Psoas muscle (tissue), 8 donors: ENCODE measurements around the gene UBL5. TPM values are rescaled to one million over a fixed set of nuclear protein-coding genes. Genes with fewer than 3 reads are reported as not detected.

Experiments
- ATAC-seq, 4 donors: fragments of 200-7000 bp; cut with Tn5 transposase; one replicate each; pipeline ENCODE4 v1.9.1; 2020; ENCODE audit warnings: moderate library complexity in 3 of 4, mild to moderate bottlenecking in 2 of 4
- DNase-seq, 2 donors: peaks; one replicate each; pipeline ENCODE4 v3.0.0-alpha.2; 2020
- H3K27ac ChIP-seq: fragments of 200-600 bp; one replicate; pipeline ENCODE4 v1.8.0; 2022
- H3K27me3 ChIP-seq, 3 donors: fragments of 200-600 bp in 1 of 3; one replicate each; pipeline versions ENCODE4 v1.6.1 to v1.8.0; 2013 to 2022; ENCODE audit warnings: low read length in 2 of 3, mild to moderate bottlenecking in 2 of 3, moderate library complexity in 1 of 3; ENCODE audit not compliant: insufficient read depth in 3 of 3
- H3K36me3 ChIP-seq, 2 donors: fragments of 200-600 bp in 1 of 2; one replicate each; pipeline versions ENCODE4 v1.6.1 to v1.8.0; 2013 to 2022; ENCODE audit warnings: low read depth in 1 of 2, mild to moderate bottlenecking in 1 of 2, moderate library complexity in 1 of 2; ENCODE audit not compliant: insufficient read depth in 1 of 2
- H3K4me1 ChIP-seq: fragments of 200-600 bp; one replicate; pipeline ENCODE4 v1.8.0; 2022
- H3K4me3 ChIP-seq: fragments of 200-600 bp; one replicate; pipeline ENCODE4 v1.8.0; 2022; ENCODE audit warnings: mild to moderate bottlenecking
- H3K9me3 ChIP-seq: fragments of 200-600 bp; one replicate; pipeline ENCODE4 v1.8.0; 2022
- WGBS, 3 donors: extraction: QIAGEN DNeasy Blood & Tissue Kit; methylation state at CpG; one replicate each; pipeline versions ENCODE4 v1.1.6 to v1.1.7; 2013; 5-methylcytosine and 5-hydroxymethylcytosine counted together
- intact Hi-C, 2 donors: fragments of 100-400 bp; cut with DNase I; formaldehyde crosslinking; loops; one replicate each; pipeline versions ENCODE4 v1.11.0 to v1.14.2; 2022
- polyA plus RNA-seq, 3 donors: library from polyadenylated mRNA; stranded (reverse); fragments of 200-250 nt; gene quantifications; one replicate each; pipeline ENCODE4 v1.2.3, GENCODE V29; 2013
- total RNA-seq, 4 donors: library from RNA; stranded (reverse); fragmentation: NEBNext Ultra II Directional in 2 of 4; extraction: Animal tissue kit (Norgen Biotek cat#: 25700) in 2 of 4; gene quantifications; one replicate each; pipeline versions ENCODE4 v1.2.1 to v1.2.4, GENCODE V29; 2021 to 2023
- TF ChIP-seq, protein P1 (sequence below): fragments of 200-600 bp; IDR thresholded peaks from one replicate; pipeline ENCODE4 v1.8.0; 2022; ENCODE audit warnings: antibody characterized with exemption
- donor health status: healthy with polysubstance abuse.
- donor health status: DM: no; HTN: no; CAD: no; lungs with moderate emphysema.
- donor health status: Bipolar disorder and iron deficiency.
- donor health status: healthy.
- donor health status: DM: yes; HTN: yes; CAD: no.
- donor health status: DM: no; HTN: no; CAD: no.
- donor health status: DM: no; HTN: no; CAD: no.
- donor health status: DM: yes; HTN: yes; CAD: no.

Gene UBL5
- total and polyA plus RNA-seq, 7 donors: 262 to 659 (median 368) TPM

GRCh38 chr19:9808855-9809824 lies 18.6 kb upstream of the UBL5 start:
- no peaks in the 10 kb centered on the region for H3K9me3 ChIP-seq
- no peak overlapping the region for H3K27ac ChIP-seq
- H3K4me1 ChIP-seq: no peaks in the 10 kb centered on the region
- intact Hi-C loops: no loop called here
- TF ChIP-seq, protein P1, sequence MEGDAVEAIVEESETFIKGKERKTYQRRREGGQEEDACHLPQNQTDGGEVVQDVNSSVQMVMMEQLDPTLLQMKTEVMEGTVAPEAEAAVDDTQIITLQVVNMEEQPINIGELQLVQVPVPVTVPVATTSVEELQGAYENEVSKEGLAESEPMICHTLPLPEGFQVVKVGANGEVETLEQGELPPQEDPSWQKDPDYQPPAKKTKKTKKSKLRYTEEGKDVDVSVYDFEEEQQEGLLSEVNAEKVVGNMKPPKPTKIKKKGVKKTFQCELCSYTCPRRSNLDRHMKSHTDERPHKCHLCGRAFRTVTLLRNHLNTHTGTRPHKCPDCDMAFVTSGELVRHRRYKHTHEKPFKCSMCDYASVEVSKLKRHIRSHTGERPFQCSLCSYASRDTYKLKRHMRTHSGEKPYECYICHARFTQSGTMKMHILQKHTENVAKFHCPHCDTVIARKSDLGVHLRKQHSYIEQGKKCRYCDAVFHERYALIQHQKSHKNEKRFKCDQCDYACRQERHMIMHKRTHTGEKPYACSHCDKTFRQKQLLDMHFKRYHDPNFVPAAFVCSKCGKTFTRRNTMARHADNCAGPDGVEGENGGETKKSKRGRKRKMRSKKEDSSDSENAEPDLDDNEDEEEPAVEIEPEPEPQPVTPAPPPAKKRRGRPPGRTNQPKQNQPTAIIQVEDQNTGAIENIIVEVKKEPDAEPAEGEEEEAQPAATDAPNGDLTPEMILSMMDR: no peak
- no peak for ATAC-seq
- no peaks in the 10 kb centered on the region for H3K27me3 ChIP-seq
- WGBS, 3 donors: 90 to 95% (median 92%) methylated on average over 11 of the region's 11 CpGs
- H3K36me3 ChIP-seq: peaks cover 0 to 75% of the 10 kb centered on the region in 2 donors
- DNase-seq: no peak
- no peak overlapping the region for H3K4me3 ChIP-seq

GRCh38 chr19:9811139-9811538 lies 16.6 kb upstream of the UBL5 start:
- Histone ChIP-seq H3K36me3 (peaks cover 0 to 74% of the 10 kb centered on the region in 2 donors), H3K27me3 (no peaks in the 10 kb centered on the region), H3K4me3 (no peak overlapping the region), H3K9me3 (no peaks in the 10 kb centered on the region), H3K27ac (no peak overlapping the region), H3K4me1 (no peaks in the 10 kb centered on the region)
- TF ChIP-seq, protein P1: no peak
- ATAC-seq: peak in 1 of 4 donors; percentile 19
- intact Hi-C loops: no loop called here
- DNase-seq: no peak
- WGBS, 3 donors: 95 to 99% (median 98%) methylated on average over 19 to 21 of the region's 21 CpGs

DNA sequence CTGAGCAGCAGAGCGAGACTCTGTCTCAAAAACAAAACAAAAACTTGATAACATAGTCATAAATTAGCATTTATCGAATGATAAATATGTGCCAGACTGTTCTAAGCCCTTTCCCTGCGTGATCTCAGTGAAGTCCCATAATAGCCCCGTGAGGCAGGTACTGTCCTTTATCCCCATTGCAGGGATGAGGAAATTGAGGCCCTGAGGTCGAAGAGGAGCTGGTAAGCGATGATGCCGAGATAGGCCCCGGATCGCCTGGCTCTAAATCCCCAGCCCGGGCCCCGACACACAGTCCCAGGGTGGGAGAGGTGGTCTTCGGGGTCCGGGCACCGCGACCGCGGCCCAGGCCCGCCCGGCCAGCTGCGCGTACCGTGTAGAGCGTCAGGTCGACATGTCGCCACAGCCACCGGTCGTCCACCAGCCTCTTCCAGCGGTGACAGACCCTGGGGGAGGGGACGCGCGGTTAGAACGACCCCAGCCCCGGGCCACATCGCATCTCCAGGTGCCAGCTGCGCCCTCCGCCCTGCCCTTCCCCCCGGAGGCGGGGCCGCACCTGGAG lies 9.5 kb upstream of the UBL5 start:
- Histone ChIP-seq H3K27me3 (no peaks in the 10 kb centered on the region), H3K4me1 (peaks cover 13% of the 10 kb centered on the region), H3K36me3 (peaks cover 0 to 10% of the 10 kb centered on the region in 2 donors), H3K4me3 (peak overlapping the region; percentile 98), H3K9me3 (no peaks in the 10 kb centered on the region), H3K27ac (peak overlapping the region; percentile 93)
- WGBS, 3 donors: 3% methylated on average over 39 of the region's 39 CpGs
- DNase-seq (no peak), ATAC-seq (peak in 3 of 4 donors; percentile 0 to 1 (median 0))
- intact Hi-C loops: loop anchor here in 1 of 2 donors (5.0 kb wide), 1 partner anchor 986 kb away; the partner anchor contains the start of genes MBD3L1 and ZNF558
- TF ChIP-seq, protein P1: no peak

DNA sequence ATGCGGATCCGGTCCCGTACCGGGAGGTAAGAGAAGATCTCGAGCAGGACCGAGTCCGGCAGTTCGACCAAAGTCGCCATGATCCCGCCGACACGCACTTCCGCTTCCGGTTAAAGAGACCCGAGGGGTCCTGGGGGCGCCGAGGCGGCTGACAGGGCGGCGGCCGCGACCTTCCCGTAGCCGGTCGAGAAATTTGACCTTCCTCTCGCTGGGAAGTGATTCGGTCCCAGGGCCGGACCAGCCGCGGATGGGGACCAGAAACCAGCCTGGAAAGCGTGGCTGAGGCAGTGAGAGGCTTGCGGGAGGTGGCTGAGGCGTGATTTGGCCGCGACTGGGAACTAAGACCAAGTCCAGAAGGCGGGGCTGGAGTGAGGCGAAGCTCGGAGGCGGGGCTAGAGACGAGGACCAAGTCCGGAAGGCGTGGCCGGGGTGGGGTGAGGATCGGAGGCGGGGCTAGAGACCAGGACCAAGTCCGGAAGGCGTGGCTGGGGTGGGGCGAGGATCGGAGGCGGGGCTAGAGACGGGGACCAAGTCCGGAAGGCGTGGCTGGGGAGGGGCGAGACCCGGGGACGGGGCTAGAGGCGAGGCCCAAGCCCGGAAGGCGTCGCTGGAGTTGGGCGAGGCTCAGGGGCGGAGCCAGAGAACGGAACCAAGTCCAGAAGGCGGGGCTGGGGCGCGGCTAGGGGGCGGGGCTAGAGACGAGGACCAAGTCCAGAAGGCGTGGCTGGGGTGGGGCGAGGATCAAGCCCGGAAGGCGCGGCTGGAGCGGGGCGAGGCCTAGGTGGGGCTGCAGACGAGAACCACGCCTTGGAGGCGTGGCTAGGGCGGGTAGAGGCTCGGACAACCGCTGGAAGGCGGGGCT lies 8.8 kb upstream of the UBL5 start, which contains the start of gene FBXL12:
FBXL12 (minus strand) TSS at position 346 of the 862 bp plus-strand sequence; CDS start at position 80, 266 bp downstream.
- Histone ChIP-seq H3K27ac (peak within 1 kb of the TSS; percentile 93), H3K9me3 (no peaks in the 10 kb centered on the region), H3K27me3 (no peaks in the 10 kb centered on the region), H3K4me1 (peaks cover 13% of the 10 kb centered on the region), H3K4me3 (peak within 1 kb of the TSS; percentile 98), H3K36me3 (peaks cover 0 to 7% of the 10 kb centered on the region in 2 donors)
- whole genome bisulfite sequencing, 3 donors: 0 to 1% (median 1%) methylated on average over 75 to 82 of the region's 82 CpGs
- intact Hi-C loops: loop anchor here in 1 of 2 donors (5.0 kb wide), 1 partner anchor 987 kb away; the partner anchor contains the start of genes MBD3L1 and ZNF558
- peak; percentile 94 to 96 (median 94) for ATAC-seq
- DNase-seq: peak; percentile 100
- TF ChIP-seq, protein P1: no peak
